Mucosa of stomach (tissue), 1 donor: ENCODE results near the gene SERGEF.

ENCODE experiments used
- H3K27me3 ChIP-seq: one replicate; pipeline ENCODE4 v1.7.0; 2013; ENCODE audit warnings: mild to moderate bottlenecking, low read length; ENCODE audit not compliant: control insufficient read depth, insufficient read depth
- H3K36me3 ChIP-seq: one replicate; pipeline ENCODE4 v1.7.0; 2013; ENCODE audit warnings: low read length; ENCODE audit not compliant: control insufficient read depth, insufficient read depth
- H3K4me1 ChIP-seq: one replicate; pipeline ENCODE4 v1.7.0; 2013; ENCODE audit warnings: mild to moderate bottlenecking, low read length; ENCODE audit not compliant: control insufficient read depth, insufficient read depth
- H3K4me3 ChIP-seq: one replicate; pipeline ENCODE4 v1.7.0; 2013; ENCODE audit warnings: low read length
- H3K9ac ChIP-seq: one replicate; pipeline ENCODE4 v1.7.0; 2013; ENCODE audit warnings: mild to moderate bottlenecking, low read length, moderate library complexity
- H3K9me3 ChIP-seq: one replicate; pipeline ENCODE4 v1.7.0; 2013; ENCODE audit warnings: mild to moderate bottlenecking, low read length, moderate library complexity; ENCODE audit not compliant: control insufficient read depth
- donor health status: Pancreatic carcinoma.

SERGEF gene

DNA sequence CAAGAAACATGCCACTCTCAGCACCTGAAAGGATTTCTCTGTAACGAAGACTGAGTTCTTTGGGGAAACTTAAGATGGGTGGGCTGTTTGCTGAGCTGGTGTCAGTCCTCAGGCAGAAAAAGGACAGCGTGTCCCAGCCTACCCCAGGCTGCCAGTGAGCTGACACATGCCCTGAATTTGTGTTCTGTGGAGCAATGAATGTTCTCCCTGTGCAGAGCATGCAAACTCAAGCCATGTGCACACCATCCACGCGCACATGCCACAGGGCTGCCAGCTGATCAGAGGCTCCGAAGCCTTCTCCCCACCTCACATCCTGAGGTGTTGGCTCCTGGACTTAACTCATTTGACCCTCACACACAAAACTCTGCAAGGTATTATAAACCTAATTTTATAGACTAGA, 173.4 kb downstream of the SERGEF start:
- Histone ChIP-seq H3K36me3 (no peaks in the 10 kb centered on the region), H3K9me3 (no peaks in the 10 kb centered on the region), H3K4me1 (no peaks in the 10 kb centered on the region), H3K27me3 (no peaks in the 10 kb centered on the region), H3K9ac (no peak overlapping the region), H3K4me3 (no peak overlapping the region)

DNA sequence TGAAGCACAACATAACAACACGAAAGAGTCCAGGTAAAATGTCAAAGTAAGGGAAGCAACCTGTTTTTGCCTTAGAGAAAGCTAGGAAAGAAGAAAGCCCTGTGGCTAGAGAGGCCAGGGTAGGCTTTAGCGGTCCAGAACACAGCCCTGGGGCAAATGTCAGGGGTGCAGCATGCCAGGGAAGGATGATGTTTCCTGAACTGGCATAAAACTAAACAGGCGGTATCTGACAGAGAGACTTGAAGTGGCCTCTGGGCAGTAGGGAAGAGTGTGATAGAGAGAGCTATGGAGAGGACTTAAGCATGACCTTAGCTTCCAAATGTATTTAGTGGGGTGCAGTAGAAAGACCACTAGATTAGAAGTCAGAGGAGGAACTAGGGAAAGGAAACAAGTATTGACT, 174.7 kb downstream of the SERGEF start:
- no peaks in the 10 kb centered on the region for H3K27me3 ChIP-seq
- no peak overlapping the region for H3K4me3 ChIP-seq
- H3K9me3 ChIP-seq = no peaks in the 10 kb centered on the region
- H3K9ac ChIP-seq = no peak overlapping the region
- H3K4me1 ChIP-seq = no peaks in the 10 kb centered on the region
- H3K36me3 ChIP-seq = no peaks in the 10 kb centered on the region

DNA sequence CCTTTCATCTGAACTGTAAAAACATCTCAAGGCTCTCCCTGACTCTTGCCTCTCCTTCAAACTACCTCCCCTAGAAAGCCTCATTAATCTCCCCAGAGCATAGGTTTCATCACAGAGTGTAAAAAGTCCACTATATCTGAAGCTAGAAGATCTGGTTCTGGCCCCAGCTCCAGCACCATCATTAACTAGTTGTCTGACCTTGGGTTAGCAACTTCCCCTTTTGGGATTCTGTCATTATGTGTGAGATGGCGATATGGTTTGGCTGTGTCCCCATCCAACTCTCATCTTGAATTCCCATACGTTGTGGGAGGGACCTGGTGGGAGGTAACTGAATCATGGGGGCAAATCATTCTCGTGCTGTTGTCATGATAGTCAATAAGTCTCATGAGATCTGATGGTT, 181.0 kb downstream of the SERGEF start:
- Histone ChIP-seq H3K27me3 (no peaks in the 10 kb centered on the region), H3K4me3 (no peak overlapping the region), H3K9me3 (no peaks in the 10 kb centered on the region), H3K4me1 (no peaks in the 10 kb centered on the region), H3K9ac (no peak overlapping the region), H3K36me3 (no peaks in the 10 kb centered on the region)

DNA sequence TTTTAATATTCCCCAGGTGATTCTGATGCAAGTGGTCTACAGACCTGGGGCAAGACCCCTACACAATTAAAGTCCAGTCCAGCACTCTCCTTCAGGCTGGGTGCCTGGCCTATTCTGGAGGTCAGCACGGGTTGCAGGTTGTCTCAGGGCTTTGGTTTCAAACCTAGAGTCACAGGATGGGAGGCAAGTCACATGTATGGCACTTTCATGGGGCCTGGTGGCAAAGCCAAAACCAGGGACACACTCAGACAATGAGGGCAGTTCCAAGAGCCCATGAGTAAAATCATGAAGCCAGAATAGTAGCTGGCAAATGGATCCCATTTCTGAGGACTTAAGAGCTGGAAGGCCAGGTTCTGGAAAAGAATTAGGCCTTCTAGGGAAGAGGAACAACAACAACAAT, 181.6 kb downstream of the SERGEF start:
- Histone ChIP-seq H3K4me1 (no peaks in the 10 kb centered on the region), H3K27me3 (no peaks in the 10 kb centered on the region), H3K4me3 (no peak overlapping the region), H3K36me3 (no peaks in the 10 kb centered on the region), H3K9ac (no peak overlapping the region), H3K9me3 (no peaks in the 10 kb centered on the region)

DNA sequence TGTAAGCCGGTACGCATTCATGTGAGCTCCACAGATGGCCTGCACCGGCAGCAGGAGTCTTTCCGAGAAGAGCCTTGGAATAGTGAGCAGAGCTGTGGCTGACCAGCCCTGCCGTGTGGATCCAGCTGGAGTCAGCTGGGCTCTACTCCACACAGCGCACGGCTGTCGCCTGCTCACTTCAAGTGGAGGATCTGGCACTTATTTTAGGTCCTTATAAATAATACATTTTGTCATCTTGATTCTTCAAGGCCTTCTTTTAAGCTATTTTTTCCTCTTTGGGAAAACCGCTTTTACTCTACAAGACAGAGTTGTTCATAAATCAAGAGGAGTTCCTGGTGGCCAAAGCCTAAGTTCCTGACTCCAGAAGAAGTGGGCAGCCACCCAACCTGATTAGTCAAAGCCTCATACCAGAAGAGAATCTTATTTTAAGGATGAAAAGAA, 184.5 kb downstream of the SERGEF start:
- H3K36me3 ChIP-seq = no peaks in the 10 kb centered on the region
- H3K4me1 ChIP-seq = no peaks in the 10 kb centered on the region
- no peak overlapping the region for H3K4me3 ChIP-seq
- no peak overlapping the region for H3K9ac ChIP-seq
- no peaks in the 10 kb centered on the region for H3K9me3 ChIP-seq
- H3K27me3 ChIP-seq = no peaks in the 10 kb centered on the region

DNA sequence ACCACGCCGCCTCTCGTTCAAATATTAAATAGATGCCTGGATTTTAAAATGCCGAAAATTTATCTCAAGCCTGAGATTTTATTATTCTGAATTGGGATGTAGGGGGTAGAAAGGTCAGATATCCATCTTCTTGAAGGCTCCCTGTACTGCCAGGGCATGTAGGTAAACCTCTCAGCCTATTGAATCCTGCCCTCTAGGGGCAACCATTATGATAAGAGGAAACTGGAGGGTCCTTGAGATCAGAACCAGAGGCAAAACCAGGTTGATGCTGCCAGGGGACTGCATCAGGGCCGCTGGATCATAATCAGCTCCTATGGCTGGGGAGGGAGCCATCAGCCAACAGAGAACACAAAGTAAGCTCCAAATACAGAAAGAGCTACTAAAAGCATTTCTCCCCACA, 185.8 kb downstream of the SERGEF start:
- H3K9ac ChIP-seq = no peak overlapping the region
- H3K36me3 ChIP-seq = no peaks in the 10 kb centered on the region
- H3K9me3 ChIP-seq = no peaks in the 10 kb centered on the region
- no peaks in the 10 kb centered on the region for H3K27me3 ChIP-seq
- H3K4me3 ChIP-seq = no peak overlapping the region
- H3K4me1 ChIP-seq = no peaks in the 10 kb centered on the region

DNA sequence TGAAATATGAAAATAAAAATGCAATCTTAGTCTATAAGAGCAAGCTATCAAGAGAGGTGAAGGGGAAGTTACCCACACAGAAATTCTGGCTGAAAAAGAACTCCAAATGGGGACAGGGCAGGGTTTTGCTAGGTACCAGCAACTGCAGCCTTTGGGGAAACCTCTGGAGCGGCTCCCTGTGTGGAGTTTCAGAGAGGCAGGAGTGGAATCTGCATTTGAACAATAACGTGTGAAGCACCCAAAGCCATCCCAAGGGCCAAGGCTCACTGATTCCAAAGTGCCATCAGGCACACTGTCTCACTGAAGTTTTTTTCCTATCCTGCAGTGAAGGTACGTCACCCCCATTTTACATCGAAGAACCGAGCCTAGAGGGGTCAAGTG, 190.5 kb downstream of the SERGEF start:
- Histone ChIP-seq H3K36me3 (no peaks in the 10 kb centered on the region), H3K4me1 (no peaks in the 10 kb centered on the region), H3K9ac (no peak overlapping the region), H3K4me3 (no peak overlapping the region), H3K9me3 (no peaks in the 10 kb centered on the region), H3K27me3 (no peaks in the 10 kb centered on the region)

DNA sequence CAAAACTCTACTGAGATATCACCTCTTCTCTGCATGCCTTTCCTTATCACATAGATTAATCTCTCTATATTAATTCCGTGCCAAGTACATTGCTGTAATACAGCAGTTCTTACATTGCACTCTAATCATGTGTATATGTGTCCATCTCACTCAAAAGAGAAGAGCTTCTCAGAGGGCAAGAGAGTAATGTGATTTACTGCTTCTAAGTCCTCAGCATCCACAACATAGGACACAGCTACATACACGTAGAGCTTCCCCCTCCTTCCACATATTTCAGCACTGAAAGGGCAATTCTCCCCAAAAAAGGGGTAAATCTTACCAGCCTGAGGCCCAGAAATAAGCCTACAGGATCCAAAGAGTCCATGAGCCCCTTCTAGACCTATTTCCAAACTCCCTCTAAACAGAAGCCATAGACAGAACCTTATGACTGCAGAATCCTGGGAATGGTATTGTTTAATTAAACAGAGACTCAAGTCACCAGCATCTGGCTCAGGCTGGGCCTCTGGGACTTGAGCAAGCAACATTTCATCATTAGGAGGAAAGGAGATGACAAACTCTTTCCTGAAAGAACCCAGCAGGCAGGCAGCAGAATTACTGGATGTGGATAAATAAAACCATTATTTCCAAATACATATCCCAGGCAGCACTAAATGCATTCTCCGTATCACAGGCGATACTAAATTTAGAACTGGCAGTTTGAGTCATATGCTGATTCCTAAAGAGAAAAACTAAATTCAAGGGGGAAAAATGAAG, 191.0 kb downstream of the SERGEF start:
- no peaks in the 10 kb centered on the region for H3K27me3 ChIP-seq
- no peak overlapping the region for H3K4me3 ChIP-seq
- H3K9ac ChIP-seq = no peak overlapping the region
- H3K9me3 ChIP-seq = no peaks in the 10 kb centered on the region
- H3K36me3 ChIP-seq = no peaks in the 10 kb centered on the region
- H3K4me1 ChIP-seq = no peaks in the 10 kb centered on the region

DNA sequence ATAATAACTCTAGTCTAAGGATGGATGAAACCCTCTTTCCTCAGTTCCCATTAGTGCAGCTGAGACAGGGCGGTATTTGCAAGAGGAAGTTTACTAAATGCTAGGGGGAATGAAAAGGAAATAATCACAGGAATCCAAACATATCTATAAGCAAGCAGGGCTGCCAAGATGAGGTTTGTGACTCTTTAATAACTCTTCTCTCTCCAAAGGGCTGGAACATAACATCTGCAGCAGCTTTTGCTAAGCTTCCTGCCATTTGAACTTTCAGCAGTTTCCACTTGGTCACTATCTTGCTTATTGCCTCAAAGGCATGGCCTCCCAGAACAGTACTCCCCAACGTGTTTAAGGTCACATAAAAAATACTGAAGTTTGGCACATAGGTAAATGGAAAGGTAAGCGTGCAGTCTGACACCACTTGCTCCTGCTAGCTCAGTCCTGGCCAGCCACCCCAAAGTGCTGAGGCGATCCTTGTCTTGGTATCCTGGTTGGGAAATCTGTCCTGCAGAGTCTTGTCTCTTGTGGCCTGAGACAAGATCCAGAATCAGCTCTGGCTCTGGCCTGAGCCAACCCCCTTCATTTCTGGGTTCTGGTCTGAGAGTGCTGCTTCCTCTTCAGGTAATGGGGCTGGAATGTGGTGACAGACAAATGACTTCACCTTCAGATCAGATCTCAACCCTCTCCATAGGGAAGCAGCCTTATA, 196.5 kb downstream of the SERGEF start:
- Histone ChIP-seq H3K4me1 (no peaks in the 10 kb centered on the region), H3K27me3 (no peaks in the 10 kb centered on the region), H3K9me3 (no peaks in the 10 kb centered on the region), H3K4me3 (no peak overlapping the region), H3K36me3 (no peaks in the 10 kb centered on the region), H3K9ac (no peak overlapping the region)

DNA sequence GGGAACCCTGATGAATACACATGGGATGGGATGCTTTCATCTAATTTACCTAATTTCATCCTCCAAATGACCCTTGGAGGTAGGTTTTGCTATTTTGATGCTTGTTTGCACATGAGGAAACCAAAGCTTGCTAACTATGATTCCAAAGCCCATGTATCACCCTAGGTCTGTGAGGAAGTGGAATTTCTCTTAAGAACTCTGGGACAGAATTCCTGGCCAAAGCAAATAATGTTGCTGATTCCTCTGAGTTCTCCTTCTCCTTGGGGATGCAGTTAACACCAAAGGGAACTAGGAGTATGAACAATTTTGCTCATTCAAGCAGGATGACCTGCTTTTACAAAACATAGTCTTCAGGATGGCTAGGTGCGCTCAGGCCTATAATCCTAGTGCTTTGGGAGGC, 198.3 kb downstream of the SERGEF start:
- H3K4me1 ChIP-seq = no peaks in the 10 kb centered on the region
- H3K9me3 ChIP-seq = no peaks in the 10 kb centered on the region
- H3K27me3 ChIP-seq = no peaks in the 10 kb centered on the region

DNA sequence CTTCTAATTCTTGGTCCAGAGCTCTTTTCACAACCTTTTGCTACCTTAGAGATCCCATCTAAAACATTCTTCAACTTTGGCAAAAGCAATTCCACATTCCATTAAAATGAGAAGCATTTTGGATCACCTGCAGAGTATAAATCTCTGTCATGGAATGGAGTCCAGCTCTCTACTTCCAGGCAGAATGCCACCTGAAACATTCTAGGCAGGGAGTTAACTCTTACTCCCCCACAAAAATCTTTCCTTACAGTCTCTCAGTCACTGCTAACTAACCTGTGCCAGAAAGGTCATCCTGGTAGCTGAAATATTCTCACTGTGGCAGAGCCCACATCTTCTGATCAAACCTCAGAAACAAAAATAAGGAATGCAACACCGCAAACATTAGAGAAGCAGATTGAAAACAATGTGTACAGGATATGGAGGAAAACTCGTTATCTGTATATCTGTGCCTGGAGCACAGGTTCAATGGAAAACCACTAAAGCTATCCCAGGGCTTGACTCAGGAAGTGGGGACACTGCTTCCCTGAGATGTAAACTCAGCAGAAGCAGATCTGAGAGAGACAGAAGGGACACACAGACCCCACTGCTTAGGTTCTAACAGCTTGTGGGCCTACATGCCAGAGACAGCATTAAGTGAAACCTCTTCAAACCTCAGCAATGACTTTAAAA, 199.3 kb downstream of the SERGEF start:
- Histone ChIP-seq H3K36me3 (no peaks in the 10 kb centered on the region), H3K4me3 (no peak overlapping the region), H3K27me3 (no peaks in the 10 kb centered on the region), H3K4me1 (no peaks in the 10 kb centered on the region), H3K9ac (no peak overlapping the region), H3K9me3 (no peaks in the 10 kb centered on the region)

More for the DNA sequence above, 198.3 kb downstream of the SERGEF start:
- Histone ChIP-seq H3K9ac (no peak overlapping the region), H3K36me3 (no peaks in the 10 kb centered on the region), H3K4me3 (no peak overlapping the region)

DNA sequence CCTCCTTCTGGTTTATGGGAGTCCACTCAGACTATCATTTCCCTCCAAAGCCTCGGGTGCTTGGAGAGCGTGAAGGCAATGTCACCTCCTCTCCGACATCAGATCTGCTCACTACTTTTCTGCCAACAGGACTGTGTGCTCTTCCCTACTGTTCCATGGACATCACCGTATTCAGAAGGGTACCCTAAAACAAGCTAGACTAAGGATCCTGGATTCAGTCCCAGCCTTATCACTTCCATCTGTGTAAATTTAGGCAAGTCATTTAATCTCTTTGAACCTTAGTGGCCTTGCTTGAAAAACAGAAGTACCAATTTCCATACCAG, 200.0 kb downstream of the SERGEF start:
- Histone ChIP-seq H3K4me1 (no peaks in the 10 kb centered on the region), H3K4me3 (no peak overlapping the region), H3K36me3 (no peaks in the 10 kb centered on the region)

More for the DNA sequence above, 200.0 kb downstream of the SERGEF start:
- Histone ChIP-seq H3K9ac (no peak overlapping the region), H3K27me3 (no peaks in the 10 kb centered on the region), H3K9me3 (no peaks in the 10 kb centered on the region)
